Osteocyte (in vitro differentiated cells): ENCODE data around the gene CCDC88C. TPM values are rescaled to one million over a fixed set of nuclear protein-coding genes. Genes with fewer than 3 reads are reported as not detected.

Source experiments
- DNase-seq: peaks from one replicate; pipeline ENCODE4 v3.0.0; 2021; ENCODE audit warnings: mixed read lengths; ENCODE audit not compliant: unreplicated experiment; ENCODE audit errors: extremely low spot score
- H3K27ac Mint-ChIP-seq: one replicate; pipeline ENCODE4 v1.8.0; 2021; ENCODE audit warnings: mild to moderate bottlenecking, mixed read lengths; ENCODE audit not compliant: unreplicated experiment
- H3K27me3 Mint-ChIP-seq: one replicate; pipeline ENCODE4 v1.8.0; 2021; ENCODE audit warnings: mixed read lengths; ENCODE audit not compliant: unreplicated experiment
- H3K36me3 Mint-ChIP-seq: one replicate; pipeline ENCODE4 v1.8.0; 2021; ENCODE audit warnings: mixed read lengths; ENCODE audit not compliant: unreplicated experiment
- H3K4me1 Mint-ChIP-seq: one replicate; pipeline ENCODE4 v1.8.0; 2021; ENCODE audit warnings: mixed read lengths; ENCODE audit not compliant: unreplicated experiment
- H3K4me3 Mint-ChIP-seq: one replicate; pipeline ENCODE4 v1.8.0; 2021; ENCODE audit warnings: mild to moderate bottlenecking, moderate library complexity, mixed read lengths; ENCODE audit not compliant: unreplicated experiment
- H3K9me3 Mint-ChIP-seq: one replicate; pipeline ENCODE4 v1.8.0; 2021; ENCODE audit warnings: mixed read lengths; ENCODE audit not compliant: unreplicated experiment
- total RNA-seq: library from RNA; stranded (reverse); gene quantifications from 2 replicates; pipeline ENCODE4 v1.2.1, GENCODE V29; 2021
- TF ChIP-seq, protein P1 (sequence below): fragments of 200-600 bp; sonication (generic); IDR thresholded peaks from 2 replicates; pipeline ENCODE4 v1.5.0; 2021; ENCODE audit warnings: antibody characterized with exemption, mild to moderate bottlenecking, moderate library complexity

Gene CCDC88C
- total RNA-seq, 1 donor from 2014 or later = 1.4 TPM

- Mint-ChIP-seq H3K27ac (no peak overlapping the region), H3K9me3 (no peaks in the 10 kb centered on the region), H3K4me1 (peaks cover 2% of the 10 kb centered on the region), H3K36me3 (no peaks in the 10 kb centered on the region), H3K27me3 (no peaks in the 10 kb centered on the region), H3K4me3 (no peak overlapping the region)
- TF ChIP-seq, protein P1, sequence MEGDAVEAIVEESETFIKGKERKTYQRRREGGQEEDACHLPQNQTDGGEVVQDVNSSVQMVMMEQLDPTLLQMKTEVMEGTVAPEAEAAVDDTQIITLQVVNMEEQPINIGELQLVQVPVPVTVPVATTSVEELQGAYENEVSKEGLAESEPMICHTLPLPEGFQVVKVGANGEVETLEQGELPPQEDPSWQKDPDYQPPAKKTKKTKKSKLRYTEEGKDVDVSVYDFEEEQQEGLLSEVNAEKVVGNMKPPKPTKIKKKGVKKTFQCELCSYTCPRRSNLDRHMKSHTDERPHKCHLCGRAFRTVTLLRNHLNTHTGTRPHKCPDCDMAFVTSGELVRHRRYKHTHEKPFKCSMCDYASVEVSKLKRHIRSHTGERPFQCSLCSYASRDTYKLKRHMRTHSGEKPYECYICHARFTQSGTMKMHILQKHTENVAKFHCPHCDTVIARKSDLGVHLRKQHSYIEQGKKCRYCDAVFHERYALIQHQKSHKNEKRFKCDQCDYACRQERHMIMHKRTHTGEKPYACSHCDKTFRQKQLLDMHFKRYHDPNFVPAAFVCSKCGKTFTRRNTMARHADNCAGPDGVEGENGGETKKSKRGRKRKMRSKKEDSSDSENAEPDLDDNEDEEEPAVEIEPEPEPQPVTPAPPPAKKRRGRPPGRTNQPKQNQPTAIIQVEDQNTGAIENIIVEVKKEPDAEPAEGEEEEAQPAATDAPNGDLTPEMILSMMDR = no peak
- no peak for DNase-seq
Measured at GRCh38 chr14:91322623-91323022, 95.0 kb downstream of the CCDC88C start.

GRCh38 chr14:91321131-91321530, 96.5 kb downstream of the CCDC88C start:
- Mint-ChIP-seq H3K27ac (no peak overlapping the region), H3K9me3 (no peaks in the 10 kb centered on the region), H3K4me3 (no peak overlapping the region), H3K36me3 (no peaks in the 10 kb centered on the region), H3K4me1 (peaks cover 7% of the 10 kb centered on the region), H3K27me3 (no peaks in the 10 kb centered on the region)
- DNase-seq = no peak
- TF ChIP-seq, protein P1 = no peak

DNA sequence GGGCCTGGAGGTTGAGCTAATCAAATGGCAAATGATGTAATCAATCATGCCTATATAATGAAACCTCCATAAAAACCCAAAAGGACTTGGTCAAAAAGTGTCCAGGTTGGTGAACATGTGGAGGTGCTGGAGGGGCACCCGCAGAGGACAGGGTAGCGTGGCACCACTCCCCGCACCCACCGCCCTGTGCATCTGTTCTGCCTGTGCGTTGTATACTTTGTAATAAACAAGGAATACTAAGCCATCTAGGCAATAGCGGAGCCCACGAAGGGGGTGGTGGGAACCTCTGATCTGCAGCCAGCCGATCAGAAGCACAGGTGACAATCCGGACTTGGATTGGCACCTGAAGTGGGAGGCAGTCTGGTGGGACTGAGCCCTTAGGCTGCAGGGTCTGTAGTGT, 97.4 kb downstream of the CCDC88C start:
- no peaks in the 10 kb centered on the region for H3K27me3 Mint-ChIP-seq
- H3K36me3 Mint-ChIP-seq = no peaks in the 10 kb centered on the region
- TF ChIP-seq, protein P1 = no peak
- DNase-seq = no peak
- H3K9me3 Mint-ChIP-seq = no peaks in the 10 kb centered on the region
- peaks cover 7% of the 10 kb centered on the region for H3K4me1 Mint-ChIP-seq
- H3K27ac Mint-ChIP-seq = no peak overlapping the region
- no peak overlapping the region for H3K4me3 Mint-ChIP-seq

- Mint-ChIP-seq H3K27me3 (no peaks in the 10 kb centered on the region), H3K4me3 (no peak overlapping the region), H3K36me3 (no peaks in the 10 kb centered on the region), H3K9me3 (no peaks in the 10 kb centered on the region), H3K4me1 (peaks cover 7% of the 10 kb centered on the region), H3K27ac (no peak overlapping the region)
- DNase-seq = no peak
- TF ChIP-seq, protein P1 = no peak
Measured at GRCh38 chr14:91318911-91319310, 98.7 kb downstream of the CCDC88C start.

DNA sequence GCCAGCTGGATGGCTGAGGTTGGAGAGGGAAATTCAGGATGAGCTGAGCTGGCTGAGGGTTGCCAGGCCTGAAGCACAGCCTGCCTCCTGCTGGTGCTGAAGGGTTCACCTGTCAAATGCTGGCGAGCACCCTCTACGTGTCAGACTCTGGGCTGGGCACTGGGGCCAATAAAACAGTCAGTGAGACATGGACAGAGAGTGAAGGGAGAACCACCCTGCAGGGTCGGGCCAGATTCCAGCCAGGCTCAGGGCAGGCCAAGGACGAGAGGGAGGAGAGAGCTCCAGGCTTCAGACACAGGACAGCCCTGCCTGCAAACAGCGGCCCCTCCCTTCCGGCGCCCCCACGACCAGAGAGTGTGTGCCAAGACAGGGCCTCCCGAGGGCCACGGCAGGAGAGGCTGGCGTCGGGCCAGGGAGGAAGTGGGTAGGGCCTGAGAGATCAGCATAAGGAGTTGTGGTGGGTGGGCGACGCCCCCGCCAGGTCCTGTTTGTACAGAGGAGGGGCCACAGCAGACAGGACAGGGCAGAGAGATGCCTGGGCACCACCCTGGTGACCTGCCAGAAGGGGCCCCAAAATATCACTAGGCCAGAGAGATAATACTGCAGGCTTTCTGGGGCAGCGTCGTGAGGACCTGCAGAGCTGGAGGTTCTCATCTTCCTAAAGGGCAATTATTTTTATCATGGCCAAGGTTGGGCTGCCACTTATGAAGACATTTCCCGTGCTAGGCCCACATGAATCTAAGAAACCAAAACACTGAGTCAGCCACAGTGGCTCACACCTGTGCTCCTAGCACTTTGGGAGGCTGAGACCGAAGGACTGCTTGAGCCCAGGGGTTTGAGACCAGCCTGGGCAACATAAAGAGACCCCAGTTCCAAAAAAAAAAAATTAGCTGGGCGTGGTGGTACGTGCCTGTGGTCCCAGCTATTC, 100.0 kb downstream of the CCDC88C start:
- no peak for DNase-seq
- Mint-ChIP-seq H3K4me1 (peaks cover 7% of the 10 kb centered on the region), H3K4me3 (no peak overlapping the region), H3K36me3 (no peaks in the 10 kb centered on the region), H3K27me3 (no peaks in the 10 kb centered on the region), H3K27ac (no peak overlapping the region), H3K9me3 (no peaks in the 10 kb centered on the region)
- TF ChIP-seq, protein P1 = no peak
